Hepatocyte (in vitro differentiated cells): ENCODE results near the gene ROPN1B. TPM values are rescaled to one million over a fixed set of nuclear protein-coding genes. Genes with fewer than 3 reads are reported as not detected.
"Not testable (repeated sequence)": the region's sequence is repeated elsewhere in the genome, so short reads cannot be mapped to it uniquely, and the experiment has no call there.

Source experiments
- DNase-seq: peaks from one replicate; pipeline ENCODE4 v3.0.0-alpha.2; 2016; ENCODE audit warnings: low spot score
- H2AFZ ChIP-seq: fragments of 200-600 bp; sonication (generic); 2 replicates; pipeline ENCODE4 v1.6.0; 2016; ENCODE audit warnings: antibody characterized with exemption, mild to moderate bottlenecking
- H3K27ac ChIP-seq: fragments of 200-600 bp; sonication (generic); 2 replicates; pipeline ENCODE4 v1.5.1; 2016; ENCODE audit warnings: mild to moderate bottlenecking
- H3K27me3 ChIP-seq: fragments of 200-600 bp; sonication (generic); 2 replicates; pipeline ENCODE4 v1.6.1; 2016
- H3K36me3 ChIP-seq: fragments of 200-600 bp; sonication (generic); replicated peaks from 2 replicates; pipeline ENCODE4 v1.5.1; 2016; ENCODE audit warnings: low read depth; ENCODE audit not compliant: insufficient read depth
- H3K4me1 ChIP-seq: fragments of 200-600 bp; sonication (generic); 2 replicates; pipeline ENCODE4 v1.5.1; 2016; ENCODE audit warnings: mild to moderate bottlenecking, moderate library complexity; ENCODE audit not compliant: insufficient read depth
- H3K4me2 ChIP-seq: fragments of 200-600 bp; sonication (generic); 2 replicates; pipeline ENCODE4 v1.6.0; 2016
- H3K4me3 ChIP-seq: fragments of 200-600 bp; sonication (generic); 2 replicates; pipeline ENCODE4 v1.5.1; 2016; ENCODE audit warnings: mild to moderate bottlenecking
- H3K79me2 ChIP-seq: fragments of 200-600 bp; sonication (generic); 2 replicates; pipeline ENCODE4 v1.6.0; 2017; ENCODE audit warnings: mild to moderate bottlenecking
- H3K9me2 ChIP-seq: fragments of 200-600 bp; sonication (generic); replicated peaks from 2 replicates; pipeline ENCODE4 v1.6.0; 2017; ENCODE audit warnings: mild to moderate bottlenecking; ENCODE audit not compliant: insufficient read depth
- H3K9me3 ChIP-seq: fragments of 200-600 bp; sonication (generic); 2 replicates; pipeline ENCODE4 v1.5.1; 2016; ENCODE audit warnings: low read depth, mild to moderate bottlenecking
- H4K20me1 ChIP-seq: fragments of 200-600 bp; sonication (generic); 2 replicates; pipeline ENCODE4 v1.6.0; 2016; ENCODE audit warnings: mild to moderate bottlenecking; ENCODE audit not compliant: insufficient read depth, poor library complexity, severe bottlenecking
- CTCF ChIP-seq: fragments of 200-600 bp; sonication (generic); IDR thresholded peaks from 2 replicates; pipeline ENCODE4 v1.5.1; 2016; ENCODE audit warnings: antibody characterized with exemption, mild to moderate bottlenecking; ENCODE audit not compliant: poor library complexity
- WGBS: methylation state at CpG from one replicate; pipeline ENCODE4 v1.1.6; 2016; ENCODE audit warnings: low lambda C conversion rate; ENCODE audit errors: missing lambda C conversion rate; 5-methylcytosine and 5-hydroxymethylcytosine counted together
- polyA plus RNA-seq: library from polyadenylated mRNA; unstranded; fragments of >200 nt; fragmentation: Nextera tagmentation; extraction: Ambion mirVana; gene quantifications from 2 replicates; pipeline ENCODE4 v1.2.1, GENCODE V29; 2016
- total RNA-seq: library from RNA; depleted of rRNA; stranded (reverse); fragments of >200 nt; gene quantifications from 2 replicates; pipeline ENCODE4 v1.2.3, GENCODE V29; 2014

ROPN1B gene
- total and polyA plus RNA-seq, 2 experiments from 2014 or later, result not detected

GRCh38 chr3:125928771-125929545 is 40.0 kb upstream of the ROPN1B start:
- not testable (repeated sequence) for H3K27ac ChIP-seq, H3K79me2 ChIP-seq, H3K4me3 ChIP-seq, H3K36me3 ChIP-seq, H3K4me1 ChIP-seq, H3K27me3 ChIP-seq, H3K4me2 ChIP-seq, H2AFZ ChIP-seq, H3K9me2 ChIP-seq, H4K20me1 ChIP-seq, H3K9me3 ChIP-seq
- WGBS, result 37% methylated on average over 22 of the region's 22 CpGs
- peak; percentile 39 for DNase-seq
- TF ChIP-seq CTCF, result peak; percentile 59

- WGBS, result 82% methylated on average over 5 of the region's 5 CpGs
- not testable (repeated sequence) for H3K9me2 ChIP-seq, DNase-seq, H3K27ac ChIP-seq, H3K9me3 ChIP-seq, H3K36me3 ChIP-seq, H4K20me1 ChIP-seq, H3K27me3 ChIP-seq, H3K4me1 ChIP-seq, H3K79me2 ChIP-seq, H3K4me3 ChIP-seq, H3K4me2 ChIP-seq, H2AFZ ChIP-seq
Observed at GRCh38 chr3:125929765-125930164, 39.2 kb upstream of the ROPN1B start.

- WGBS, result 87% methylated on average over 14 of the region's 14 CpGs
- H3K27me3 ChIP-seq, H3K36me3 ChIP-seq, H4K20me1 ChIP-seq, H3K27ac ChIP-seq, H2AFZ ChIP-seq, H3K9me2 ChIP-seq, DNase-seq, H3K9me3 ChIP-seq, H3K4me1 ChIP-seq, H3K4me2 ChIP-seq, H3K79me2 ChIP-seq, H3K4me3 ChIP-seq: not testable (repeated sequence)
Observed at GRCh38 chr3:125931355-125931880, 37.6 kb upstream of the ROPN1B start.

- not testable (repeated sequence) for H3K36me3 ChIP-seq, H3K79me2 ChIP-seq, DNase-seq, H3K4me3 ChIP-seq, H3K4me1 ChIP-seq, H3K27ac ChIP-seq, H2AFZ ChIP-seq, H3K4me2 ChIP-seq, H3K27me3 ChIP-seq, H3K9me3 ChIP-seq, H4K20me1 ChIP-seq, H3K9me2 ChIP-seq
- 91% methylated on average over 15 of the region's 17 CpGs for WGBS
Observed at GRCh38 chr3:125933397-125934173, 35.4 kb upstream of the ROPN1B start.

GRCh38 chr3:125935252-125935874 is 33.6 kb upstream of the ROPN1B start:
- H3K27me3 ChIP-seq, H2AFZ ChIP-seq, H3K4me1 ChIP-seq, H3K9me2 ChIP-seq, H3K79me2 ChIP-seq, DNase-seq, H4K20me1 ChIP-seq, H3K4me3 ChIP-seq, H3K9me3 ChIP-seq, H3K36me3 ChIP-seq: not testable (repeated sequence)
- WGBS, result 62% methylated on average over 10 of the region's 10 CpGs
- Histone ChIP-seq H3K27ac (peak overlapping the region; percentile 55), H3K4me2 (peak overlapping the region; percentile 68)
